K562 (cell line): ENCODE results near the gene CBX4. TPM values are rescaled to one million over a fixed set of nuclear protein-coding genes. Genes with fewer than 3 reads are reported as not detected.

Experiments
- CBX3 ChIP-seq, 2 experiments: IDR thresholded peaks; 1 replicate in 1 of 2; 2 replicates in 1 of 2; pipeline ENCODE4 v1.6.1; 2012; ENCODE audit warnings: inconsistent platforms in 2 of 2, low read length in 2 of 2, borderline replicate concordance in 1 of 2, control low read depth in 1 of 2
- MBD1 ChIP-seq: fragments of 250-450 bp; sonication (Bioruptor Pico); IDR thresholded peaks from 2 replicates; pipeline ENCODE4 v1.8.0; 2022; ENCODE audit warnings: inconsistent platforms
- PML ChIP-seq: IDR thresholded peaks from 2 replicates; pipeline ENCODE4 v1.6.1; 2012; ENCODE audit warnings: low read length, inconsistent platforms
- POLR3G ChIP-seq: IDR thresholded peaks from 2 replicates; pipeline ENCODE4 v1.6.1; 2011; ENCODE audit not compliant: insufficient read length, insufficient replicate concordance; ENCODE audit errors: extremely low read depth
- TAF9B ChIP-seq: fragments of 450-650 bp; IDR thresholded peaks from 2 replicates; pipeline ENCODE4 v1.6.1; 2018; ENCODE audit warnings: mild to moderate bottlenecking; ENCODE audit not compliant: partially characterized antibody
- ZBTB7A ChIP-seq: IDR thresholded peaks from 2 replicates; pipeline ENCODE4 v1.6.1; 2011; ENCODE audit warnings: low read depth, mild to moderate bottlenecking, low read length, moderate library complexity, borderline replicate concordance; ENCODE audit not compliant: control insufficient read depth
- ZFP36 ChIP-seq: fragments of 150-350 bp; IDR thresholded peaks from 2 replicates; pipeline ENCODE4 v1.6.1; 2018; ENCODE audit warnings: low read length, low read depth; ENCODE audit not compliant: partially characterized antibody
- ZNF134 ChIP-seq: fragments of 250-450 bp; sonication (Bioruptor Pico); conservative IDR thresholded peaks from 2 replicates; pipeline ENCODE4 v1.4.0; 2020
- ZNF408 ChIP-seq: fragments of 250-450 bp; sonication (Bioruptor Pico); IDR thresholded peaks from 2 replicates; pipeline ENCODE4 v1.4.0; 2020; ENCODE audit warnings: low read depth, mild to moderate bottlenecking, moderate library complexity
- ZNF699 ChIP-seq: fragments of 250-450 bp; sonication (Bioruptor Pico); IDR thresholded peaks from 2 replicates; pipeline ENCODE4 v1.8.0; 2021; ENCODE audit warnings: mild to moderate bottlenecking, moderate library complexity; ENCODE audit not compliant: insufficient replicate concordance
- polyA plus RNA-seq, 8 experiments: library from polyadenylated mRNA; depleted of rRNA in 4 of 8; stranded (reverse) in 5 of 8; unstranded in 3 of 8; fragments of >200 nt; fragmentation: Nextera tagmentation in 2 of 8; fragmentation: Illumina TruSeq in 1 of 8; extraction: Ambion mirVana in 2 of 8; extraction: Trizol in 1 of 8; gene quantifications; 2 replicates each; pipeline versions ENCODE4 v1.2.1 to v1.2.3, GENCODE V29; 2011 to 2014; ENCODE audit warnings: inconsistent platforms in 1 of 8, missing spikeins in 1 of 8
- total RNA-seq, 7 experiments: library from RNA; depleted of rRNA in 6 of 7; stranded (reverse); fragments of >200 nt in 6 of 7; fragmentation: Illumina TruSeq in 2 of 7; extraction: Trizol in 2 of 7; gene quantifications; 2 replicates each; pipeline versions ENCODE4 v1.2.1 to v1.2.3, GENCODE V29; 2011 to 2021; ENCODE audit warnings: low replicate concordance in 1 of 7
- TF ChIP-seq, protein P1 (sequence below): sonication (generic); formaldehyde crosslinking; IDR thresholded peaks from 2 replicates; pipeline ENCODE4 v1.8.0; 2022; ENCODE audit warnings: mild to moderate bottlenecking, low read depth, missing genetic modification reagents

The CBX4 gene
- total and polyA plus RNA-seq, 9 of the 15 experiments (the other 6 are each of a cell fraction or from before 2014, with no cell fraction given) = 0.98 to 50.5 (median 10.0) TPM

DNA sequence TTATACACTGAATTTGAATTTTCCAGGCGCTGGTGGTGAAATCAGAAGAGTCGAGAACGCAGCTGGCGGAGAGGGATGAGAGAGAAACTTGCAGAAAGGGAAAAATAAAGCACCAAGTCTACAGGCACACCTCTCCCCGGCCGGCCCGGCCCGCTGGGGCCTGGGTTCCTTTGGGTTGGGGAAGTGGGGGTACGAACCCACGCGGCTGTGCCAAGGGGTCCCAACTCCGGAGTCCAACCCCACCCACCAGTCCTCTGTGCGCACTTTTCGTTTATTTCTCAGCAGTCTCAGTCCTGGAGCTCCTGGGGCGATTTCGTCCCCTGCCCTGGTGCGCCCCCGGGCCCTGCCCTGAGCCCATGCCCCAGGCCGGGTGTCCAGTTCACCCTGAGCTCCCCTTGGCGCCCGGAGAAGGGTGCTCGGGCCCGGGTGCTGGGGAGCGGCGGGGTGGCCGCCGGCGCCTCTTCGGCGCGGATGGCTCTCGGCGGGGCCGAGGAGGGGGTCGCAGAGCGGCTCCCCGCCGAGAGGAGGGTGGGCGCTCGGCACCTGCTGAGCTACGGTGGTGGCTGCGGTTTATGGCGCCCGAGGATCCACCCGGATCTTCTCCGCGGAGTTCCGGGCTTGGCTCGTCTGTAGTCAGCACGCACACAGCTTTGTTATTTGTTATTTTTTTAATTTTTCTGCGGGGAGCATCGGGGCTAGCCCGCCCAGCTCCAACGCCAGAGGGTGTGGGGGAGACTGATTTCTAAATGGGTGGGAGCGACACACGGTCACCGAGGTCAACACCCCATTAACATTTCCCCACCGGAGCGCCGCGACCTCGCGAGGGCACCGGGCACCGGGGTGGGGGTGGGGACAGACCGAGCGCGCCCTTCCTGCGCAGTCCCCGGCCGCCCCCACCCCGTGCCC lies 26.6 kb downstream of the CBX4 start (continued):
- TF ChIP-seq MBD1 (CRISPR knock-in tag) (peak; percentile 64; the same call in 1 of the 2 replicates), ZBTB7A (peak; percentile 7; the same call in 1 of the 2 replicates), ZFP36 (no peak), ZNF699 (no peak), ZNF134 (CRISPR knock-in tag) (peak; percentile 70; the same call in 1 of the 2 replicates), TAF9B (no peak), CBX3 (IDR thresholded peaks at IDR 0.05; ENCODE audit: borderline replicate concordance in 1 of 2, low read length in 2 of 2) (no peak), POLR3G (no peak), PML (no peak), ZNF408 (CRISPR knock-in tag) (no peak)
- TF ChIP-seq, protein P1, sequence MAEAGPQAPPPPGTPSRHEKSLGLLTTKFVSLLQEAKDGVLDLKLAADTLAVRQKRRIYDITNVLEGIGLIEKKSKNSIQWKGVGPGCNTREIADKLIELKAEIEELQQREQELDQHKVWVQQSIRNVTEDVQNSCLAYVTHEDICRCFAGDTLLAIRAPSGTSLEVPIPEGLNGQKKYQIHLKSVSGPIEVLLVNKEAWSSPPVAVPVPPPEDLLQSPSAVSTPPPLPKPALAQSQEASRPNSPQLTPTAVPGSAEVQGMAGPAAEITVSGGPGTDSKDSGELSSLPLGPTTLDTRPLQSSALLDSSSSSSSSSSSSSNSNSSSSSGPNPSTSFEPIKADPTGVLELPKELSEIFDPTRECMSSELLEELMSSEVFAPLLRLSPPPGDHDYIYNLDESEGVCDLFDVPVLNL (CRISPR knock-in tag) = no peak
